DND-41 (cell line): ENCODE measurements around the gene TOGARAM2.

Experiments
- CTCF ChIP-seq: IDR thresholded peaks from 2 replicates; pipeline ENCODE4 v1.5.1; 2012; ENCODE audit warnings: borderline replicate concordance, low read length, moderate library complexity, mild to moderate bottlenecking; ENCODE audit not compliant: poor library complexity, severe bottlenecking; ENCODE audit errors: extremely low read depth
- EZH2 ChIP-seq: IDR thresholded peaks from 3 replicates; pipeline ENCODE4 v1.6.1; 2012; ENCODE audit warnings: borderline replicate concordance, low read depth, mild to moderate bottlenecking, moderate library complexity, low read length, inconsistent platforms; ENCODE audit not compliant: severe bottlenecking

- TF ChIP-seq CTCF (no peak), EZH2 (no peak)
Observed at GRCh38 chr2:29063646-29064345, 82.7 kb downstream of the TOGARAM2 start.
